Fibroblast of villous mesenchyme (primary cell): ENCODE results near the gene PROZ. TPM values are rescaled to one million over a fixed set of nuclear protein-coding genes. Genes with fewer than 3 reads are reported as not detected.

Experiments used
- DNase-seq: peaks from one replicate; pipeline ENCODE4 v3.0.0-alpha.2; 2010; ENCODE audit warnings: low read depth
- H3K4me3 ChIP-seq: 2 replicates; pipeline ENCODE4 v1.5.1; 2011; ENCODE audit warnings: low read depth, mild to moderate bottlenecking, low read length
- total RNA-seq: library from RNA; depleted of rRNA; stranded (reverse); fragments of >200 nt; gene quantifications from 2 replicates; pipeline ENCODE4 v1.2.3, GENCODE V29; 2012
- TF ChIP-seq, protein P1 (sequence below): IDR thresholded peaks from 2 replicates; pipeline ENCODE4 v1.5.1; 2012; ENCODE audit warnings: low read depth, mild to moderate bottlenecking, low read length; ENCODE audit not compliant: insufficient read depth

PROZ gene
- total RNA-seq, 1 donor: under 0.01 TPM

DNA sequence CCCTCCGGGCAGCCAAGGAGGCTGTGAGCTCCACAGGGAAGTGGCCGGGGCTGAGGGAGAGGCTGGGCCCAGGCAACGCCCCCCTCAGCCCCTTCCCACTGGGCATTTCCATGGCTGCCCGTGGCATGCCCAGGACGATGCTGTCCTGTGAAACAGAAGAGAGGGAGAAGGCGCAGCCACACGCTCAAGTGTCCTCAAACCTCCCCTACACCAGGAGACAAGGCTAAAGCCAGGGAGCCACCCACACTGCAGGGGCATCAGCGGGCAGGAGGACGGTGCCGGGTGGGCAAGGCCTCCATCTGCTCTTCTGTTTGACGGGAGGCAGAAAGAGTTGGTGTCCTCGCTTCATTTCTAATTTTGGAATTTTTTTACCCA lies 14.2 kb upstream of the PROZ start:
- DNase-seq: no peak
- no peak overlapping the region for H3K4me3 ChIP-seq
- TF ChIP-seq, protein P1, sequence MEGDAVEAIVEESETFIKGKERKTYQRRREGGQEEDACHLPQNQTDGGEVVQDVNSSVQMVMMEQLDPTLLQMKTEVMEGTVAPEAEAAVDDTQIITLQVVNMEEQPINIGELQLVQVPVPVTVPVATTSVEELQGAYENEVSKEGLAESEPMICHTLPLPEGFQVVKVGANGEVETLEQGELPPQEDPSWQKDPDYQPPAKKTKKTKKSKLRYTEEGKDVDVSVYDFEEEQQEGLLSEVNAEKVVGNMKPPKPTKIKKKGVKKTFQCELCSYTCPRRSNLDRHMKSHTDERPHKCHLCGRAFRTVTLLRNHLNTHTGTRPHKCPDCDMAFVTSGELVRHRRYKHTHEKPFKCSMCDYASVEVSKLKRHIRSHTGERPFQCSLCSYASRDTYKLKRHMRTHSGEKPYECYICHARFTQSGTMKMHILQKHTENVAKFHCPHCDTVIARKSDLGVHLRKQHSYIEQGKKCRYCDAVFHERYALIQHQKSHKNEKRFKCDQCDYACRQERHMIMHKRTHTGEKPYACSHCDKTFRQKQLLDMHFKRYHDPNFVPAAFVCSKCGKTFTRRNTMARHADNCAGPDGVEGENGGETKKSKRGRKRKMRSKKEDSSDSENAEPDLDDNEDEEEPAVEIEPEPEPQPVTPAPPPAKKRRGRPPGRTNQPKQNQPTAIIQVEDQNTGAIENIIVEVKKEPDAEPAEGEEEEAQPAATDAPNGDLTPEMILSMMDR: no peak

DNA sequence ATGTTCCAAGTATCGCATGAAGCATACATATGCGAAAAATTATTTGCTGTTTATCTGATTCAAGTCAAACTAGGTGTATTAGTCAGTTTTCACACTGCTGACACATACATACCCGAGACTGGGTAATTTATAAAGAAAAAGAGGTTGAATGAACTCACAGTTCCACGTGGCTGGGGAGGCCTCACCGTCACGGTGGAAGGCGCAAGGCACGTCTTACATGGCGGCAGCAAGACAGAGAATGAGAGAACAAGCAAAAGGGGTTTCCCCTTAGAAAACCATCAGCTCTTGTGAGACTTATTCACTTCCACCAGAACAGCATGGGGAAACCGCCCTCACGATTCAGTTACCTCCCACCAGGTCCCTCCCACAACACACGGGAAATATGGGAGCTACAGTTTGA lies 13.0 kb upstream of the PROZ start:
- H3K4me3 ChIP-seq: no peak overlapping the region
- TF ChIP-seq, protein P1: no peak
- DNase-seq: no peak

DNA sequence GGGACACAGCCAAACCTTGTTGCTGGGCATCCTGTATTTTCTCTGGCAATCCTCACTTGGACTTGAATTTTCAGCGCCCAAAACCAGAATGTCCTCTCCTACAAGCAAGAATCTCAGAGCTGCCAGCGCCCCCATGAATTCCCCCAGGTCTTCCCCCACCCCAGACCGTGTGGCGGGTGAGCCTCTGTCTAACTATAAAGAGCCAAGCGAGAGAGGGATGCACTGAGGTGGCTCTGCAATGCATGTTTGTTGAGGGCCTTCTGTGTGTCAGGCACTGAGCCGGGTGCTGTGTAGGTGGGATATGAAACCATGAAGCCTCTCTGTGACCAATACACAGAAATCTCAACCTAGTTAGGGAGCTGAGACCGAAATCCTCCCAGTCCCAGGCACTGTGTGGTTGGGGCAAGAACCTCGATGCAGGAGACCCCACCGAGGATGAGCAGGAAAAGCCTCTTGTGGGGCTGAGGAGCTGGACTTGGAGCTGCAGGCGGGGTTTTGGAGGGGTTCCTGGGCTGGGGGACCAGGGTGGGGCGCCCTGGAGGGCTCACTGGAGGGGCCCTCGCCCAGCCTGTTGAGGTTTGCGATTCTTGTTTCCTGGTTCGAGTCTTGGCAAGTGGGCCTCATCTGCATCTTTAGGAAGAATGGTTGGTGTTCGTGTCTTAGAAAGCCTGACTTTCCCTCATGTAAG lies 12.4 kb upstream of the PROZ start:
- DNase-seq: no peak
- TF ChIP-seq, protein P1: no peak
- no peak overlapping the region for H3K4me3 ChIP-seq

DNA sequence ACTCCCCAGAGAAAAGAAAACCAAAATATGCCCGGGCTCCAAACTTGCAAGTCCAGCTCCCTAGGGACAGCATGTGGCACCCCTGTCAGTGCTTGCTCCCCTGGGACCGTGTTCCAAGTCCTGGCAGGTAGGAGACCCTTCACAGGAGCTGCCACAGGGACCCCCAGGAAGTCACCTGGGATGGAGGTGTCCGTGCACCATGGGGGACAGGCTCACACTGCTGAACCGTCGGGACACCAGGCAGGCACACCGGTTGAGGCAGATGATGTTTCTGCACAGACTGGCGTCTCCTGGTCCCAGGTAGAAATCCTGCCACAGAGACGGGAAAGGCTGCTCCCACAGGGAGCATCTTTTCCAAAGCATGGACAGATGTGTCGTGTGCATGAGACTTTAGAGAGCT lies 11.7 kb upstream of the PROZ start:
- TF ChIP-seq, protein P1: no peak
- DNase-seq: no peak
- no peak overlapping the region for H3K4me3 ChIP-seq

DNA sequence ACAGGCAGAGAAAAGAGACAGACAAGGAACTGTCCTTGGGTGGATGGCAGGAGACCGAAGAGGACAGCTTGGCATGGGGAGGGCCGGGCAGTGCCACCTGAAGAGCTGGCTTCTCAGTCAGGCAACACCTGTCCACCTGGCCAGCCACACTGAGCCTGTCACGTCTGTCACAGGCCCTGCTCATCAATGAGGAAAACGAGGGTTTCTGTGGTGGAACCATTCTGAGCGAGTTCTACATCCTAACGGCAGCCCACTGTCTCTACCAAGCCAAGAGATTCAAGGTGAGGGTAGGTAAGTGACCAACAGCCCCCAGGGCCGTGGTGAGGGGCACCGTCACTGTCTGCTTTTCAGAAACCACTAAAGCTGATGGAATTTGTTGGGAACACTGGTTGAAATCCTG lies 11.2 kb upstream of the PROZ start:
- DNase-seq: no peak
- H3K4me3 ChIP-seq: no peak overlapping the region

DNA sequence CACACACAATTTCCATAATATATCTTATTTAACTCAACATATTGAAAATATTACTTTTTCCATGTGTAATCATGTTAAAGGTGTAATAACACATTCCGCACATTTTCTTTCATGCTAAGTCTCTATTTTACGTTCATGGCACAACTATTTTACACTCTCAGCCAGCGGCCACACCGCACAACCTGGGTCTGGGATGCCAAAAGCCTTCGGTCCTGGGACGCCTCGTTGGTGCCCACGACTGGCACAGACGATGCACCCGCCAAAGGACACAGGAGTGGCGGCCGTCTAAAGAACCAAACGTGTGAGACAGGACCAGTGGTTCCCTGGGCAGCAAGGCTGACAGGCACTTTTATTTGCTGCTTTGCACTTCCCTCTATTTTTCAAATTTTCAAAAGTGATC lies 10.0 kb upstream of the PROZ start:
- TF ChIP-seq, protein P1: no peak
- no peak for DNase-seq
- H3K4me3 ChIP-seq: no peak overlapping the region

More for the DNA sequence above, 11.2 kb upstream of the PROZ start:
- TF ChIP-seq, protein P1: no peak

DNA sequence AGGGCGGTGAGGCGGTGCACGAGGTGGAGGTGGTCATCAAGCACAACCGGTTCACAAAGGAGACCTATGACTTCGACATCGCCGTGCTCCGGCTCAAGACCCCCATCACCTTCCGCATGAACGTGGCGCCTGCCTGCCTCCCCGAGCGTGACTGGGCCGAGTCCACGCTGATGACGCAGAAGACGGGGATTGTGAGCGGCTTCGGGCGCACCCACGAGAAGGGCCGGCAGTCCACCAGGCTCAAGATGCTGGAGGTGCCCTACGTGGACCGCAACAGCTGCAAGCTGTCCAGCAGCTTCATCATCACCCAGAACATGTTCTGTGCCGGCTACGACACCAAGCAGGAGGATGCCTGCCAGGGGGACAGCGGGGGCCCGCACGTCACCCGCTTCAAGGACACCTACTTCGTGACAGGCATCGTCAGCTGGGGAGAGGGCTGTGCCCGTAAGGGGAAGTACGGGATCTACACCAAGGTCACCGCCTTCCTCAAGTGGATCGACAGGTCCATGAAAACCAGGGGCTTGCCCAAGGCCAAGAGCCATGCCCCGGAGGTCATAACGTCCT lies 9.4 kb upstream of the PROZ start:
- H3K4me3 ChIP-seq: no peak overlapping the region
- no peak for DNase-seq
- TF ChIP-seq, protein P1: no peak
